Measurements from ENCODE around the gene EFNA3. TPM values are rescaled to one million over a fixed set of nuclear protein-coding genes. Genes with fewer than 3 reads are reported as not detected.
A peak's percentile ranks its signal among the peaks of the same experiment; 100 is the strongest.

Gene EFNA3
- total RNA-seq, 4 donors from 2014 or later, result 3.4 to 7.9 (median 7.2) TPM

- H3K4me3 ChIP-seq, result no peak overlapping the region
- H3K36me3 ChIP-seq, result no peaks in the 10 kb centered on the region
- intact Hi-C loops (cut with DNase I; ENCODE audit: low total_unique reads), result no loop called here
- TF ChIP-seq POLR2A (IDR thresholded peaks at IDR 0.05), result no peak
- no peaks in the 10 kb centered on the region for H3K9me3 ChIP-seq
- no peak overlapping the region for H3K27ac ChIP-seq
- in situ Hi-C loops (cut with MboI; ENCODE audit: low pct_ligation_motif_present in 1 of 4, low pct_unique_long_range_greater_than_20kb in 1 of 4, low sequenced_read_pairs in 3 of 4), result loop anchor here in 3 of 4 donors (25.0 kb wide), 1 partner anchor 111 kb away; the partner anchor contains the start of genes CKS1B (in 3 of the 3), PBXIP1 (in 3 of the 3), PYGO2 (in 3 of the 3) and SHC1 (in 3 of the 3)
- no peaks in the 10 kb centered on the region for H3K27me3 ChIP-seq
- WGBS, 2 donors (ENCODE audit: low coverage in 1 of 2), result 86% methylated on average over 3 of the region's 3 CpGs; no CpG with 5 or more reads in 1 of the 2 donors
- DNase-seq, result no peak
- peaks cover 12 to 28% (median 17%) of the 10 kb centered on the region in 4 donors for H3K4me1 ChIP-seq
Observed at GRCh38 chr1:155073377-155074242, 5.0 kb upstream of the EFNA3 start.

GRCh38 chr1:155075535-155075934, 3.1 kb upstream of the EFNA3 start:
- peaks cover 18% of the 10 kb centered on the region for H3K27me3 ChIP-seq
- no peak overlapping the region for H3K4me3 ChIP-seq
- in situ Hi-C loops (cut with MboI; ENCODE audit: low pct_ligation_motif_present in 1 of 4, low pct_unique_long_range_greater_than_20kb in 1 of 4, low sequenced_read_pairs in 3 of 4), result no loop called here
- no peak overlapping the region for H3K27ac ChIP-seq
- DNase-seq, result no peak
- no peaks in the 10 kb centered on the region for H3K36me3 ChIP-seq
- H3K9me3 ChIP-seq, result no peaks in the 10 kb centered on the region
- H3K4me1 ChIP-seq, result peaks cover 24 to 38% (median 28%) of the 10 kb centered on the region in 4 donors
- TF ChIP-seq POLR2A (IDR thresholded peaks at IDR 0.05), result no peak
- WGBS, 2 donors (ENCODE audit: low coverage in 1 of 2), result 71 to 73% methylated on average over 1 to 5 of the region's 5 CpGs
- intact Hi-C loops (cut with DNase I; ENCODE audit: low total_unique reads), result no loop called here

GRCh38 chr1:155076371-155076770, 2.3 kb upstream of the EFNA3 start:
- Histone ChIP-seq H3K9me3 (no peaks in the 10 kb centered on the region), H3K27me3 (peaks cover 26% of the 10 kb centered on the region), H3K27ac (no peak overlapping the region), H3K4me1 (peaks cover 27 to 38% (median 29%) of the 10 kb centered on the region in 4 donors), H3K36me3 (no peaks in the 10 kb centered on the region), H3K4me3 (no peak overlapping the region)
- in situ Hi-C loops (cut with MboI; ENCODE audit: low pct_ligation_motif_present in 1 of 4, low pct_unique_long_range_greater_than_20kb in 1 of 4, low sequenced_read_pairs in 3 of 4), result no loop called here
- intact Hi-C loops (cut with DNase I; ENCODE audit: low total_unique reads), result no loop called here
- no peak for TF ChIP-seq CTCF (IDR thresholded peaks at IDR 0.05)
- WGBS, 2 donors (ENCODE audit: low coverage in 1 of 2), result 64% methylated on average over 1 of the region's 1 CpG; no CpG with 5 or more reads in 1 of the 2 donors
- DNase-seq, result no peak

- no peak overlapping the region for H3K4me3 ChIP-seq
- WGBS, 2 donors (ENCODE audit: low coverage in 1 of 2), result 93 to 100% methylated on average over 1 to 3 of the region's 3 CpGs
- DNase-seq, result no peak
- no peak overlapping the region for H3K27ac ChIP-seq
- no peaks in the 10 kb centered on the region for H3K9me3 ChIP-seq
- peaks cover 31 to 44% (median 36%) of the 10 kb centered on the region in 4 donors for H3K4me1 ChIP-seq
- no peaks in the 10 kb centered on the region for H3K36me3 ChIP-seq
- TF ChIP-seq POLR2AphosphoS5 (IDR thresholded peaks at IDR 0.05), result no peak
- TF ChIP-seq POLR2A (IDR thresholded peaks at IDR 0.05), result no peak
- no peak for TF ChIP-seq EP300 (IDR thresholded peaks at IDR 0.05; ENCODE audit: low read depth)
- TF ChIP-seq CTCF (IDR thresholded peaks at IDR 0.05), result no peak
- intact Hi-C loops (cut with DNase I; ENCODE audit: low total_unique reads), result no loop called here
- in situ Hi-C loops (cut with MboI; ENCODE audit: low pct_ligation_motif_present in 1 of 4, low pct_unique_long_range_greater_than_20kb in 1 of 4, low sequenced_read_pairs in 3 of 4), result no loop called here
- H3K27me3 ChIP-seq, result peaks cover 36% of the 10 kb centered on the region
Observed at GRCh38 chr1:155077346-155077745, 1.3 kb upstream of the EFNA3 start.

GRCh38 chr1:155077758-155078445, 735 bp upstream of the EFNA3 start:
- Histone ChIP-seq H3K9me3 (no peaks in the 10 kb centered on the region), H3K27me3 (peaks cover 41% of the 10 kb centered on the region), H3K27ac (no peak overlapping the region), H3K4me3 (peak overlapping the region in 1 of 4 donors; percentile 56), H3K36me3 (no peaks in the 10 kb centered on the region), H3K4me1 (peaks cover 36 to 50% (median 41%) of the 10 kb centered on the region in 4 donors)
- TF ChIP-seq POLR2A (IDR thresholded peaks at IDR 0.05) (no peak), EP300 (IDR thresholded peaks at IDR 0.05; ENCODE audit: low read depth) (no peak), CTCF (IDR thresholded peaks at IDR 0.05) (no peak), POLR2AphosphoS5 (IDR thresholded peaks at IDR 0.05) (no peak)
- WGBS, 2 donors (ENCODE audit: low coverage in 1 of 2), result 54% methylated on average over 4 of the region's 4 CpGs; no CpG with 5 or more reads in 1 of the 2 donors
- peak; percentile 36 for DNase-seq
- in situ Hi-C loops (cut with MboI; ENCODE audit: low pct_ligation_motif_present in 1 of 4, low pct_unique_long_range_greater_than_20kb in 1 of 4, low sequenced_read_pairs in 3 of 4), result no loop called here
- intact Hi-C loops (cut with DNase I; ENCODE audit: low total_unique reads), result no loop called here
